ENCODE data around the gene TMEM87B. TPM values are rescaled to one million over a fixed set of nuclear protein-coding genes. Genes with fewer than 3 reads are reported as not detected.
"Not testable (repeated sequence)": the region's sequence is repeated elsewhere in the genome, so short reads cannot be mapped to it uniquely, and the experiment has no call there.

Gene TMEM87B
- total RNA-seq, 4 donors from 2014 or later = 18.6 to 24.6 (median 22.6) TPM

DNA sequence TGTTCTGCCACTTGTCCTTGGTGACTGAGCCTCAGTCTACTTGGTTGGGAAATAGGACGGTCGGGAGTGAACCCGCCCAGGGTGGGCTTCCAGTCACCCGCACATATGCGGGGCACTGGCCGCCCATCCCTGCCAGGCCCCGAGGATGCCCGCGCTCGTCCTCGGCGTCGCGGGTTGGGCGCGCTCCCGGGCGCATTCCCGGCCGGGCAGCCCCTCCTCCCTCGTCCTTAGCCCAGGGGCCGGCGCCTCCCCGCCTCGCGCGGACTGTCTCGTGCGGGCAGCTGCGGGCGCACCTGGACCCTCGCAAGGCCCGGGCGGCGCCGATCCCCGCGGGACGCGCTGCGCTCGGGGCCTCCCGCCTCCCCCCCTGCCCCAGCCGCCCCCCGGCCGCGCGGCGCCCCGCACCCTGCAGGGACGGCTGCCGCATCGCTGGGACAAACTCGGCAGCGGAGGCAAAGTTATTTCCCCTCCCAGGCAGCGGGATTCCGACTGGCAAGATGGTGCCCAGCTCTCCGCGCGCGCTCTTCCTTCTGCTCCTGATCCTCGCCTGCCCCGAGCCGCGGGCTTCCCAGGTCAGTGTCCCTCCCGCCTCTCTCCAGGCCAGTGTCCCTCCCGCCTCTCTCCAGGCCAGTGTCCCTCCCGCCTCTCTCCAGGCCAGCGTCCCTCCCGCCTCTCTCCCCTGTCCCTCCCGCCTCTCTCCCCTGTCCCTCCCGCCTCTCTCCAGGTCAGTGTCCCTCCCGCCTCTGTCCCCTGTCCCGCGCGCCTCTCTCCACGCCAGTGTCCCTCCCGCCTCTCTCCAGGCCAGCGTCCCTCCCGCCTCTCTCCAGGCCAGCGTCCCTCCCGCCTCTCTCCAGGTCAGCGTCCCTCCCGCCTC is 83.3 kb downstream of the TMEM87B start, which contains the start of gene FBLN7:
Gene FBLN7, plus strand, starts transcription at position 227 of the 874 bp plus-strand sequence. Its CDS starts 271 bp downstream, at position 498.
- TF ChIP-seq, protein P1, sequence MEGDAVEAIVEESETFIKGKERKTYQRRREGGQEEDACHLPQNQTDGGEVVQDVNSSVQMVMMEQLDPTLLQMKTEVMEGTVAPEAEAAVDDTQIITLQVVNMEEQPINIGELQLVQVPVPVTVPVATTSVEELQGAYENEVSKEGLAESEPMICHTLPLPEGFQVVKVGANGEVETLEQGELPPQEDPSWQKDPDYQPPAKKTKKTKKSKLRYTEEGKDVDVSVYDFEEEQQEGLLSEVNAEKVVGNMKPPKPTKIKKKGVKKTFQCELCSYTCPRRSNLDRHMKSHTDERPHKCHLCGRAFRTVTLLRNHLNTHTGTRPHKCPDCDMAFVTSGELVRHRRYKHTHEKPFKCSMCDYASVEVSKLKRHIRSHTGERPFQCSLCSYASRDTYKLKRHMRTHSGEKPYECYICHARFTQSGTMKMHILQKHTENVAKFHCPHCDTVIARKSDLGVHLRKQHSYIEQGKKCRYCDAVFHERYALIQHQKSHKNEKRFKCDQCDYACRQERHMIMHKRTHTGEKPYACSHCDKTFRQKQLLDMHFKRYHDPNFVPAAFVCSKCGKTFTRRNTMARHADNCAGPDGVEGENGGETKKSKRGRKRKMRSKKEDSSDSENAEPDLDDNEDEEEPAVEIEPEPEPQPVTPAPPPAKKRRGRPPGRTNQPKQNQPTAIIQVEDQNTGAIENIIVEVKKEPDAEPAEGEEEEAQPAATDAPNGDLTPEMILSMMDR (IDR thresholded peaks at IDR 0.05) = no peak
- DNase-seq (ENCODE audit: low spot score) = no peak

GRCh38 chr2:112139033-112139614 is 84.1 kb downstream of the TMEM87B start:
- ATAC-seq (ENCODE audit: low FRiP score); DNase-seq (ENCODE audit: low spot score): not testable (repeated sequence)

More for the DNA sequence above, 83.3 kb downstream of the TMEM87B start, which contains the start of gene FBLN7:
- no peak for ATAC-seq (ENCODE audit: low FRiP score)

- DNase-seq (ENCODE audit: low spot score); ATAC-seq (ENCODE audit: low FRiP score): not testable (repeated sequence)
These were observed 84.7 kb downstream of the TMEM87B start for GRCh38 chr2:112139661-112140204.

DNA sequence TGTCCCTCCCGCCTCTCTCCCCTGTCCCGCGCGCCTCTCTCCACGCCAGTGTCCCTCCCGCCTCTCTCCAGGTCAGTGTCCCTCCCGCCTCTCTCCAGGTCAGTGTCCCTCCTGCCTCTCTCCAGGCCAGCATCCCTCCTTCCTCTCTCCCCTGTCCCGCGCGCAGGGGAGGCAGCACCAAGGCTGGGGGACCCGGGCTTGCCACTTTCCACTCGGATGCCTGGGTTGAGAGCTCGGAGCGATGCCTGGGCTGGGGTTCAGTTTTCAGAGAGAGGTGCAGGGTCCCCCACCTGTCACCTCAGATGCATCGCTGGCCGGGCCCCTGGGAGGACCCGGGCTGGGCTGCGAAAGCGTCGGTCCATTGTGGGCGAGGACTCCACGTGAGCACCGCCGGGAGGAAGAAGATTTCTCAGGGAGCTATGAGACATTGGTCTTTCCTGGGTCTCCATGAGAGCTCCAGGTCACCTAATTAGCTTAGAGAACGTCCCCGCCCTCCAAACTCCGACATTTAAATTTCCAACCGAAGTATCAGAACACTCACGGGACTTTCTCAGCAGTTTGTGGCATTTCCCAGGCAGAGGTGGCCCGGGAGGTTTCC is 85.2 kb downstream of the TMEM87B start:
- TF ChIP-seq, protein P1 (IDR thresholded peaks at IDR 0.05) = no peak
- ATAC-seq (ENCODE audit: low FRiP score) (no peak), DNase-seq (ENCODE audit: low spot score) (no peak)

DNA sequence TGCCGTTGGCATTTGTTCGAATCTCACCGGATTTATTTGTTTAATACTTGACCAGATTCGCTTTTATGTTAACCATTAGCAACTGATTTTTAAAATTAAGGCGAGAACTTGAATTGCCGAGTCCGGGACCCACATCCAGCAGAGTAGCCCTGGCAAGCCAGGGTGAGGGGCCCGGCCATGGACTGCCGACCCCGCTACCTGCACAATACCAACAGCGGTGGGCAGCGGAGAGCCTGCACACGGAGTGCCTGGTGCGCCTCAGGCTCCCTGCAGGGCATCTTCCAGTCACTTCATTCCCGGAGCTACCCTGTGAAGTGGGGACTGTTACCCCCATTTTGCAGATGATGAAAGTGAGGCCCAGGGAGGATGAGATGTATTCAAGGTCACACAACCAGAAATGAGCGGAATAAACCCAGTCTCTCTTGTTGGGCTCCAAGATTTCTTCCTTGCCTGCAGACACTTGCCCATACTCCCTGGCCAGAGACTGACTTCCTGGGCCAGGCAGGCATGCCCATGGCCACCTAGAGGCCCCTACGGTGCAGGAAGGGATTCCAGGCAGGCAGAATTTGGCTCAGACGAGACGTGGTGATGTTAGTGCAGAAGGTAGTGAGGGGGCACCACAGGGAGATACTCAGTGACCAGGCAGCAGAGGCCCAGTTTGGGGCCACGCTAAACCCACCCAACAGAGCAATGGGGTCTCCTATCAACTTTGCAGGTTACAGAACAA is 86.0 kb downstream of the TMEM87B start:
- TF ChIP-seq, protein P1 (IDR thresholded peaks at IDR 0.05) = no peak
- DNase-seq (ENCODE audit: low spot score) (no peak), ATAC-seq (ENCODE audit: low FRiP score) (no peak)

DNA sequence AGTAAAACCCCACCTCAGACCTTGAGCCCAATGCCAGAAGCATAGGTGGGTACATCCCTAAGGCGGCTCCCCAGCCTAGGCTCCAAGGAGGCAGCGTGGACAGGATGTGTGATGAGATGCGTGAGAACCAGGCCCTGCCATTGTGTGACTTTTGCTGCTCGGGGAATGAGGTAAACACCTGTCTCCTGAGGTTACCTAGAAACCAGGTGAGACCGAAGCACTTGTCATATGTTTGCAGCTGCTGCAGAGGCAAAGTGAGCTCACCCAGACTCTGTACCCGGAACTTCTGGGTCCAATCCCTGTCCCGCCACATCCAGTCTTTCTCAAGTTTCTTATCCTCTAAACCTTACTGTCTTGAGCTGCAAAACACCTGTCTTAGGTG is 86.5 kb downstream of the TMEM87B start:
- no peak for DNase-seq (ENCODE audit: low spot score)
- TF ChIP-seq, protein P1 (IDR thresholded peaks at IDR 0.05) = no peak
- ATAC-seq (ENCODE audit: low FRiP score) = no peak

- no peak for DNase-seq (ENCODE audit: low spot score)
These were observed 87.5 kb downstream of the TMEM87B start for GRCh38 chr2:112142525-112143078.

More at GRCh38 chr2:112142525-112143078, 87.5 kb downstream of the TMEM87B start:
- TF ChIP-seq, protein P1 (IDR thresholded peaks at IDR 0.05) = no peak
- no peak for ATAC-seq (ENCODE audit: low FRiP score)

Measured in omental fat pad (tissue), 4 donors.